ENCODE results near the gene HSPB2. TPM values are rescaled to one million over a fixed set of nuclear protein-coding genes. Genes with fewer than 3 reads are reported as not detected.

HSPB2 gene
- total and polyA plus RNA-seq, 2 of the 8 experiments (the other 6 are each of a cell fraction or from before 2014, with no cell fraction given): 0.32 to 0.86 TPM

DNA sequence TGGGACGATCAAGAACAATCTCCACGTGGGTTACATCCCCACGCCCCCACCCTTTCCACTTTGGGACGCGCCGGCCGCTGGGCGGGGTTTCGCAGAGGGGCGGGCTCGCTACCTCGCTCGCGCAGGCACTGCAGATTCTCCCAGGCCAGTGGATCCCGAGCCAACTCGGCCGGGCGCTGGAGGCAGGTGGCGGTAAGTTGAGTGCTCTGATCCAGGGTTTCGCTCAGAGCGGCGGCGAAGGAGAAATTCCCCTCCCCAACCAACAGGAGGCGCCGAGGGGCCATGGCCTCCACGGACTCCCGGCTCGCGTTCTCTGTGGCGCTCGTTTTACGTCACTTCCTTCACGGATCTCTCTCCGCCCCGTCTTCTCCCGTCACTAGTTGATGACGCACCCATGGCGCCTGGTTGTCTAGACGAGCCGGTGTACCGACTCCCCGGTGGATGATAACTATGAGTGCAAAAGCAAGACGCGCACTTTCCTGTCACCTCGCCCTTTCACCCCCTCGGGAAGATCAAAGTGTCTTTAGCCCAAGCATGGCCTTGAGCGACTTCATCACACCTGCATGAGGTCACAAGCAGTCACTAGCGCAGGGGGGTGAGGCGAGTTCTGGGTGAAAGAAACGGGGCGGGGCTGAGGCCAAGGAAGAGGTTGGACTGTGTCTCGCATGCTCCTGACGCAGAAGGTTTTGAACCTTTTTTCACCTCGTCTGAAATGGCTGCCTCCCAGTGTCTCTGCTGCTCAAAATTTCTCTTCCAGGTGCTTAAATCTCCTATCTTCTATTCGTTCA lies 33.5 kb upstream of the HSPB2 start, which contains the start of the genes CFAP68 and FDXACB1 (continued):
- TF ChIP-seq, protein P1, sequence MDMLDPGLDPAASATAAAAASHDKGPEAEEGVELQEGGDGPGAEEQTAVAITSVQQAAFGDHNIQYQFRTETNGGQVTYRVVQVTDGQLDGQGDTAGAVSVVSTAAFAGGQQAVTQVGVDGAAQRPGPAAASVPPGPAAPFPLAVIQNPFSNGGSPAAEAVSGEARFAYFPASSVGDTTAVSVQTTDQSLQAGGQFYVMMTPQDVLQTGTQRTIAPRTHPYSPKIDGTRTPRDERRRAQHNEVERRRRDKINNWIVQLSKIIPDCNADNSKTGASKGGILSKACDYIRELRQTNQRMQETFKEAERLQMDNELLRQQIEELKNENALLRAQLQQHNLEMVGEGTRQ (IDR thresholded peaks at IDR 0.05; ENCODE audit: low read length): no peak
- no peak for TF ChIP-seq SAP30 (IDR thresholded peaks at IDR 0.05; ENCODE audit: insufficient read depth, insufficient replicate concordance, low read length)
- peak; percentile 67 to 77 for TF ChIP-seq POLR2A (IDR thresholded peaks at IDR 0.05; ENCODE audit: control extremely low read depth in 1 of 2, low read depth in 2 of 2, low read length in 2 of 2)
- TF ChIP-seq SP4 (IDR thresholded peaks at IDR 0.05; ENCODE audit: low read length): 0 out of 2 replicates have a peak, but pooled peaks have one; percentile 37
- TF ChIP-seq BACH1 (IDR thresholded peaks at IDR 0.05; ENCODE audit: low read length): peak; percentile 75
- TF ChIP-seq CBX8 (IDR thresholded peaks at IDR 0.05; ENCODE audit: borderline replicate concordance, low read depth, low read length): no peak
- TF ChIP-seq, protein P2, sequence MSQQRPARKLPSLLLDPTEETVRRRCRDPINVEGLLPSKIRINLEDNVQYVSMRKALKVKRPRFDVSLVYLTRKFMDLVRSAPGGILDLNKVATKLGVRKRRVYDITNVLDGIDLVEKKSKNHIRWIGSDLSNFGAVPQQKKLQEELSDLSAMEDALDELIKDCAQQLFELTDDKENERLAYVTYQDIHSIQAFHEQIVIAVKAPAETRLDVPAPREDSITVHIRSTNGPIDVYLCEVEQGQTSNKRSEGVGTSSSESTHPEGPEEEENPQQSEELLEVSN (IDR thresholded peaks at IDR 0.05): 0 out of 2 replicates have a peak, but pooled peaks have one; percentile 30
- no peak for TF ChIP-seq BCL11A (IDR thresholded peaks at IDR 0.05; ENCODE audit: low read depth in 2 of 2, low read length in 2 of 2)
- no peak; the same call in 1 of the 2 replicates for TF ChIP-seq JUND (IDR thresholded peaks at IDR 0.05; ENCODE audit: low read length)
- no peak for TF ChIP-seq HDAC6 (IDR thresholded peaks at IDR 0.05; ENCODE audit: low read depth, low read length)
- TF ChIP-seq CHD1 (IDR thresholded peaks at IDR 0.05; ENCODE audit: low read depth, low read length): peak; percentile 49; the same call in 1 of the 2 replicates
- TF ChIP-seq ZNF274 (IDR thresholded peaks at IDR 0.05; ENCODE audit: borderline replicate concordance, extremely low read depth, low read length): no peak
- TF ChIP-seq EZH2 (IDR thresholded peaks at IDR 0.05; ENCODE audit: low read depth, low read length, severe bottlenecking): no peak
- peak; percentile 44; the same call in 1 of the 2 replicates for TF ChIP-seq TBP (IDR thresholded peaks at IDR 0.05; ENCODE audit: low read depth, low read length)
- peak; percentile 87 for TF ChIP-seq RBBP5 (IDR thresholded peaks at IDR 0.05; ENCODE audit: borderline replicate concordance, low read depth, low read length)
- TF ChIP-seq CREB1 (IDR thresholded peaks at IDR 0.05): peak; percentile 99
- TF ChIP-seq, protein P3, sequence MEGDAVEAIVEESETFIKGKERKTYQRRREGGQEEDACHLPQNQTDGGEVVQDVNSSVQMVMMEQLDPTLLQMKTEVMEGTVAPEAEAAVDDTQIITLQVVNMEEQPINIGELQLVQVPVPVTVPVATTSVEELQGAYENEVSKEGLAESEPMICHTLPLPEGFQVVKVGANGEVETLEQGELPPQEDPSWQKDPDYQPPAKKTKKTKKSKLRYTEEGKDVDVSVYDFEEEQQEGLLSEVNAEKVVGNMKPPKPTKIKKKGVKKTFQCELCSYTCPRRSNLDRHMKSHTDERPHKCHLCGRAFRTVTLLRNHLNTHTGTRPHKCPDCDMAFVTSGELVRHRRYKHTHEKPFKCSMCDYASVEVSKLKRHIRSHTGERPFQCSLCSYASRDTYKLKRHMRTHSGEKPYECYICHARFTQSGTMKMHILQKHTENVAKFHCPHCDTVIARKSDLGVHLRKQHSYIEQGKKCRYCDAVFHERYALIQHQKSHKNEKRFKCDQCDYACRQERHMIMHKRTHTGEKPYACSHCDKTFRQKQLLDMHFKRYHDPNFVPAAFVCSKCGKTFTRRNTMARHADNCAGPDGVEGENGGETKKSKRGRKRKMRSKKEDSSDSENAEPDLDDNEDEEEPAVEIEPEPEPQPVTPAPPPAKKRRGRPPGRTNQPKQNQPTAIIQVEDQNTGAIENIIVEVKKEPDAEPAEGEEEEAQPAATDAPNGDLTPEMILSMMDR (IDR thresholded peaks at IDR 0.05; ENCODE audit: control extremely low read depth in 1 of 3, insufficient read depth in 1 of 3, low read depth in 1 of 3, low read length in 3 of 3): peak; percentile 91 to 98 (median 97)
- no peak for TF ChIP-seq SIX5 (IDR thresholded peaks at IDR 0.05; ENCODE audit: low read depth, low read length)
- no peak for TF ChIP-seq FOSL1 (IDR thresholded peaks at IDR 0.05; ENCODE audit: insufficient read depth, low read depth, low read length)
- no peak for TF ChIP-seq MAFK (IDR thresholded peaks at IDR 0.05; ENCODE audit: low read depth, low read length)
